ENCODE data around the gene TGM1.
"Not testable (repeated sequence)": the region's sequence is repeated elsewhere in the genome, so short reads cannot be mapped to it uniquely, and the experiment has no call there.

DNA sequence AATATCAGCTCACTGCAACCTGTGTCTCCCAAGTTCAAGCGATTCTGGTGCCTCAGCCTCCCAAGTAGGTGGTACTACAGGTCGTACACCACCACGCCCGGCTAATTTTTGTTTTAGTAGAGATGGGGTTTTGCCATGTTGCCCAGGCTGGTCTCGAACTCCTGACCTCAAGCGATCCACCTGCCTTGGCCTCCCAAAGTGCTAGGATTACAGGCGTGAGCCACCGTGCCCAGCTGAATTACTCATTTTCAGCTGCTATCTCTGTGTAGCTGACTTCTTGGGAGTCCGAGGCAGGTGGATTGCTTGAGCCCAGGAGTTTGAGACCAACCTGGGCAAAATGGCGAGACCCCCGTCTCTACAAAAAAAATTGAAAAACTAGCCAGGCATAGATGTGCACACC lies 17.6 kb downstream of the TGM1 start:
- TF ChIP-seq, protein P1, sequence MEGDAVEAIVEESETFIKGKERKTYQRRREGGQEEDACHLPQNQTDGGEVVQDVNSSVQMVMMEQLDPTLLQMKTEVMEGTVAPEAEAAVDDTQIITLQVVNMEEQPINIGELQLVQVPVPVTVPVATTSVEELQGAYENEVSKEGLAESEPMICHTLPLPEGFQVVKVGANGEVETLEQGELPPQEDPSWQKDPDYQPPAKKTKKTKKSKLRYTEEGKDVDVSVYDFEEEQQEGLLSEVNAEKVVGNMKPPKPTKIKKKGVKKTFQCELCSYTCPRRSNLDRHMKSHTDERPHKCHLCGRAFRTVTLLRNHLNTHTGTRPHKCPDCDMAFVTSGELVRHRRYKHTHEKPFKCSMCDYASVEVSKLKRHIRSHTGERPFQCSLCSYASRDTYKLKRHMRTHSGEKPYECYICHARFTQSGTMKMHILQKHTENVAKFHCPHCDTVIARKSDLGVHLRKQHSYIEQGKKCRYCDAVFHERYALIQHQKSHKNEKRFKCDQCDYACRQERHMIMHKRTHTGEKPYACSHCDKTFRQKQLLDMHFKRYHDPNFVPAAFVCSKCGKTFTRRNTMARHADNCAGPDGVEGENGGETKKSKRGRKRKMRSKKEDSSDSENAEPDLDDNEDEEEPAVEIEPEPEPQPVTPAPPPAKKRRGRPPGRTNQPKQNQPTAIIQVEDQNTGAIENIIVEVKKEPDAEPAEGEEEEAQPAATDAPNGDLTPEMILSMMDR (IDR thresholded peaks at IDR 0.05), result not testable (repeated sequence)
- TF ChIP-seq POLR2A (IDR thresholded peaks at IDR 0.05), result not testable (repeated sequence)
